A549 treated with ZK216348 at 1 μM for 4 hours (cell line): ENCODE results near the gene ZNF415. TPM values are rescaled to one million over a fixed set of nuclear protein-coding genes. Genes with fewer than 3 reads are reported as not detected.

Experiments
- total RNA-seq: library from RNA; stranded (reverse); fragments of 200-300 nt; extraction: Qiagen RNA extraction; gene quantifications from 5 replicates; pipeline ENCODE4 v1.2.3, GENCODE V29; 2022; ENCODE audit warnings: low read depth

Gene ZNF415
- not detected in 5 replicates for total RNA-seq

GRCh38 chr19:53132141-53132991, at the start of gene ZNF415:
Gene ZNF415, minus strand, starts transcription at chr19:53132910. Its CDS starts 10,234 bp downstream, at chr19:53122676.

GRCh38 chr19:53103234-53104203, 29.2 kb downstream of the ZNF415 start, which contains the start of gene ZNF160:
Gene ZNF160, minus strand, starts transcription at chr19:53103422. Its CDS starts 17,146 bp downstream, at chr19:53086276.

Other genes with a start within 250 kb of the ZNF415 start
- gene ZNF320, start 235.3 kb downstream of the ZNF415 start, total RNA-seq = not detected in 5 replicates
- not detected in 5 replicates for gene ZNF888, start 209.5 kb downstream of the ZNF415 start, total RNA-seq
- gene ZNF816, start 170.0 kb downstream of the ZNF415 start, total RNA-seq = 0.12 to 0.59 TPM (median 0.28 TPM) in 3 of 5 replicates, not detected in the others
- not detected in 5 replicates for gene ERVV-1, start 119.0 kb downstream of the ZNF415 start, total RNA-seq
- gene ERVV-2, start 88.2 kb downstream of the ZNF415 start, total RNA-seq = not detected in 5 replicates
- 6.3 to 9.0 TPM (median 7.5 TPM) in 5 replicates for gene ZNF160, start 29.5 kb downstream of the ZNF415 start, total RNA-seq
- not detected in 5 replicates for gene ZNF347, start 26.1 kb upstream of the ZNF415 start, total RNA-seq
- gene ZNF665, start 60.4 kb upstream of the ZNF415 start, total RNA-seq = not detected in 5 replicates
- not detected in 5 replicates for gene ZNF677, start 122.0 kb upstream of the ZNF415 start, total RNA-seq
- gene VN1R2, start 125.4 kb upstream of the ZNF415 start, total RNA-seq = not detected in 5 replicates
- not detected in 5 replicates for gene VN1R4, start 134.8 kb upstream of the ZNF415 start, total RNA-seq
- 3.1 to 4.6 TPM (median 3.9 TPM) in 5 replicates for gene ZNF845, start 200.8 kb upstream of the ZNF415 start, total RNA-seq
- gene ZNF525, start 232.8 kb upstream of the ZNF415 start, total RNA-seq = 0.12 to 0.97 TPM (median 0.33 TPM) in 5 replicates